Measurements from ENCODE around the gene TARBP1.

Gene TARBP1

GRCh38 chr1:234355782-234356510 lies 123.0 kb downstream of the TARBP1 start:
- no peak for DNase-seq (ENCODE audit: low read depth in 2 of 2)

GRCh38 chr1:234348964-234349363 lies 130.0 kb downstream of the TARBP1 start:
- no peak for DNase-seq (ENCODE audit: low read depth in 2 of 2)

GRCh38 chr1:234345237-234345636 lies 133.7 kb downstream of the TARBP1 start:
- no peak for DNase-seq (ENCODE audit: low read depth in 2 of 2)

GRCh38 chr1:234342774-234343173 lies 136.2 kb downstream of the TARBP1 start:
- no peak for DNase-seq (ENCODE audit: low read depth in 2 of 2)

All from stimulated activated CD8-positive, alpha-beta memory T cell treated with anti-CD3 and anti-CD28 coated beads, Interleukin-15, amount 100 ng/mL, for 4 hours (primary cell).